Karpas-422 (cell line): Measurements from ENCODE around the gene ABCA2. TPM values are rescaled to one million over a fixed set of nuclear protein-coding genes. Genes with fewer than 3 reads are reported as not detected.

ENCODE experiments used
- DNase-seq: peaks from one replicate; pipeline ENCODE4 v3.0.0-alpha.2; 2015
- H2AFZ ChIP-seq: fragments of 200-600 bp; sonication (generic); 2 replicates; pipeline ENCODE4 v1.6.1; 2014; ENCODE audit warnings: antibody characterized with exemption, low read length, mixed read lengths
- H3K27ac ChIP-seq: fragments of 200-600 bp; sonication (generic); 2 replicates; pipeline ENCODE4 v1.5.1; 2014; ENCODE audit warnings: mild to moderate bottlenecking, low read length, moderate library complexity
- H3K27me3 ChIP-seq: fragments of 200-600 bp; sonication (generic); 2 replicates; pipeline ENCODE4 v1.6.1; 2014; ENCODE audit warnings: low read length, mixed read lengths
- H3K36me3 ChIP-seq: fragments of 200-600 bp; sonication (generic); 2 replicates; pipeline ENCODE4 v1.6.1; 2014; ENCODE audit warnings: low read length, mixed read lengths; ENCODE audit not compliant: insufficient read depth
- H3K4me1 ChIP-seq: fragments of 200-600 bp; sonication (generic); 2 replicates; pipeline ENCODE4 v1.6.1; 2014; ENCODE audit warnings: mild to moderate bottlenecking, low read length, mixed read lengths
- H3K4me2 ChIP-seq: fragments of 200-600 bp; sonication (generic); 2 replicates; pipeline ENCODE4 v1.6.1; 2014; ENCODE audit warnings: low read length, low read depth, mild to moderate bottlenecking; ENCODE audit not compliant: poor library complexity, severe bottlenecking
- H3K4me3 ChIP-seq: fragments of 200-600 bp; sonication (generic); 2 replicates; pipeline ENCODE4 v1.5.1; 2014; ENCODE audit warnings: mild to moderate bottlenecking, antibody characterized with exemption, low read length, mixed read lengths
- H3K79me2 ChIP-seq: fragments of 200-600 bp; sonication (generic); 2 replicates; pipeline ENCODE4 v1.6.1; 2014; ENCODE audit warnings: mild to moderate bottlenecking, low read length, mixed read lengths
- H3K9ac ChIP-seq: fragments of 200-600 bp; sonication (generic); 2 replicates; pipeline ENCODE4 v1.6.0; 2014; ENCODE audit warnings: low read length
- H3K9me2 ChIP-seq: fragments of 200-600 bp; sonication (generic), shearing (Covaris generic); replicated peaks from 2 replicates; pipeline ENCODE4 v1.6.0; 2014; ENCODE audit warnings: mild to moderate bottlenecking, low read length, moderate library complexity; ENCODE audit not compliant: insufficient read depth
- H3K9me3 ChIP-seq: fragments of 300-700, 200-600 bp; sonication (generic); 2 replicates; pipeline ENCODE4 v1.6.1; 2014; ENCODE audit warnings: low read length, mixed read lengths
- H4K20me1 ChIP-seq: fragments of 200-600 bp; sonication (generic); 2 replicates; pipeline ENCODE4 v1.6.1; 2014; ENCODE audit warnings: mild to moderate bottlenecking, antibody characterized with exemption, low read length, low read depth; ENCODE audit not compliant: insufficient read depth
- total RNA-seq: library from RNA; depleted of rRNA; stranded (reverse); fragments of >200 nt; shearing (Covaris generic); gene quantifications from 2 replicates; pipeline ENCODE4 v1.2.3, GENCODE V29; 2014; ENCODE audit warnings: low replicate concordance

ABCA2 gene
- total RNA-seq, 1 experiment from 2014 or later: 2.4 TPM

DNA sequence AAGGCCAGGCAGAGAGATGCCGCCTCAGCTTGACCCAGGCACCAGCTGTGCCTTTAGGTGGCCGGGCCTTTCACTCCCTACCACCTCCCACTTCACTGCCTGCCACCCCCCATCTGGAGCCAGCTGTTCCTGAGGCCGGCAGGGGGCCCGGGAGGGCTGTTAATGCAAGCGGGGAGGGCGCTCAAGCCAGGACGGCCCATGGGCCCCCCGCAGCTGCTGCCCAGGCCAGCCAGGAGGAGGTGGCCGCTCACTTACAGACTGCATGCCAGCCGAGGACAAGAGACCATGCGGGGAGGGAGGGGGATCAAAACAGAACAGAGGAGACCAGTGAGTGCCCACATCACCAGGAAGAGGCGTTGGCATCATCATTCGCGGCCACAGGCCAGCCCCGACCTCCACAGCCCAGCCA lies 4.5 kb downstream of the ABCA2 start:
- Histone ChIP-seq H3K27me3 (no peaks in the 10 kb centered on the region), H3K9me3 (no peaks in the 10 kb centered on the region), H3K4me3 (no peak overlapping the region), H3K4me2 (no peak overlapping the region), H3K4me1 (peaks cover 22% of the 10 kb centered on the region), H3K9ac (no peak overlapping the region), H4K20me1 (no peaks in the 10 kb centered on the region; the same call in 1 of the 2 replicates), H3K9me2 (no peaks in the 10 kb centered on the region), H3K36me3 (no peaks in the 10 kb centered on the region), H2AFZ (no peak overlapping the region), H3K27ac (no peak overlapping the region), H3K79me2 (no peaks in the 10 kb centered on the region)
- no peak for DNase-seq

DNA sequence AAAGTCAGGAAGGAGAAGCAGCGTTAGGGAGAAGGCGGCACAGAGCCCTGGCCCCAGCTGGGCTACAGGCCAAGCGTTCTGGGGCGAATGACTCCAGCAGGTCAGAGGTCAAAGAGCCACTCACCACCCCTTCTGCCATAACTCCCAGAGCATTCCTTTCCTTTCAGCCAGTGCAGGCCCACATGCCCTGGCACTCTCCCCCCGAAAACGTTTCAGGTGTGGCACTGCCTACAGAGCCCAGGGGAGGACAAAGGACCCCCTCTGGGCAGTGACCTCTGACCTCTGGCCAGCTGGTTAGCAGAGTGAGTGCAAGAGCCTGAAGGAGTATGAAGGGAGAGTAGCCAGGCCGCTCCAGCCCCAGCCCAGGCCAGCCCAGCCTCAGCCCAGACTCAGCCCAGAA lies 4.9 kb downstream of the ABCA2 start:
- Histone ChIP-seq H3K9me2 (no peaks in the 10 kb centered on the region), H3K27me3 (no peaks in the 10 kb centered on the region), H3K4me1 (peaks cover 19% of the 10 kb centered on the region), H4K20me1 (no peaks in the 10 kb centered on the region; the same call in 1 of the 2 replicates), H3K4me2 (no peak overlapping the region), H3K27ac (no peak overlapping the region), H3K4me3 (no peak overlapping the region), H3K36me3 (no peaks in the 10 kb centered on the region), H3K9ac (no peak overlapping the region), H2AFZ (no peak overlapping the region), H3K9me3 (no peaks in the 10 kb centered on the region), H3K79me2 (no peaks in the 10 kb centered on the region)
- no peak for DNase-seq

DNA sequence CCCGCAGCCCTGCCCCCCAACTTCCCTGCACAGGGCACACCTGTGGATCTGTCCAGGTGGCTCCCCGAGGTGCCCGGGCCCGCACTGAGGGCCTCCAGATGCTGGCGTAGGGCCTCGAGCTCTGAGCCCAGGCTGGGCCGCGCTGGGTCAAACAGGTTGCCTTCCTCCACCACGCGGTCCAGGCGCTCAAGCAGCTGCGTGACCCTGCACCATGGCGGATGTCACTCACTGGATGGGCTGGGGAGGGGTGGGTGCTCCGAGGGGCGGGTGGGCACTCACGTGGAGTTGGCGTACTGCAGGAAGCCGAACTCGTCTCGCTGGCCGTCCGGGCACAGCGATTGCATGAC lies 5.4 kb downstream of the ABCA2 start:
- H3K9me2 ChIP-seq: no peaks in the 10 kb centered on the region
- no peak overlapping the region for H3K4me3 ChIP-seq
- H3K4me1 ChIP-seq: peaks cover 18% of the 10 kb centered on the region
- no peak overlapping the region for H3K4me2 ChIP-seq
- no peak for DNase-seq
- no peak overlapping the region for H3K27ac ChIP-seq
- no peaks in the 10 kb centered on the region for H3K36me3 ChIP-seq
- no peak overlapping the region for H3K9ac ChIP-seq
- no peaks in the 10 kb centered on the region for H3K79me2 ChIP-seq
- no peak overlapping the region for H2AFZ ChIP-seq
- H3K27me3 ChIP-seq: no peaks in the 10 kb centered on the region
- H4K20me1 ChIP-seq: no peaks in the 10 kb centered on the region; the same call in 1 of the 2 replicates
- H3K9me3 ChIP-seq: no peaks in the 10 kb centered on the region

DNA sequence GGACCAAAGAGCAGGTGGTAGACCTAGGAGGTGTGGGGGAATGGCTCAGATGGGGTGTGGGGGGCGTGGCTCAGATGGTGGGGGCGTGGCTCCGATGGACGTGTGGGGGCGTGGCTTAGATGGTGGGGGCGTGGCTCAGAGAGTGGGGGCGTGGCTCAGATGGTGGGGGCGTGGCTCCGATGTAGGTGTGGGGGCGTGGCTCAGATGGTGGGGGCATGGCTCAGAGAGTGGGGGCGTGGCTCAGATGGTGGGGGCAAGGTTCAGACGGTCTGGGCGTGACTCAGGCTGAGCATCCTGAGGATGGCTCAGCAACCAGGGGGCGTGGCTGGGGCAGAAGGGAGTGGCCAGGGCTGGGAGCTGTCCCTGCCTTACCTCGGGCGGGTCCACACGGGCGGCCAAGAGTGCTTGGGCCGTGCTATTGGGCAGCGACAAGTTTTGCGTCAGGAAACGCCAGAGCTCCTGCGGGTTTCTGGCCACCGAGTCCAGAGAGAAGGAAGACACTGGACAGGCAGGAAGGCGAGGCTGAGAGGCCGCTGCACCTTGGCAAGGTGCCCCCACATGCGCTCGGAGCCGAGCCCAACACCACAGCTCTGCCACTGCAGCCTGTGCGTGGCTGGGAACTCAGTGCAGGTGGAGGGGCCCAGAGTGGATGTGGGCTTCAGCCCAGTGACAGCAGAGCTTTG lies 5.9 kb downstream of the ABCA2 start:
- no peaks in the 10 kb centered on the region; the same call in 1 of the 2 replicates for H4K20me1 ChIP-seq
- H3K4me1 ChIP-seq: peaks cover 14% of the 10 kb centered on the region
- no peak overlapping the region for H3K4me2 ChIP-seq
- no peak overlapping the region for H3K27ac ChIP-seq
- H3K4me3 ChIP-seq: no peak overlapping the region
- no peak overlapping the region for H2AFZ ChIP-seq
- no peaks in the 10 kb centered on the region for H3K9me3 ChIP-seq
- no peaks in the 10 kb centered on the region for H3K27me3 ChIP-seq
- DNase-seq: peak; percentile 96
- no peaks in the 10 kb centered on the region for H3K9me2 ChIP-seq
- no peak overlapping the region for H3K9ac ChIP-seq
- no peaks in the 10 kb centered on the region for H3K79me2 ChIP-seq
- no peaks in the 10 kb centered on the region for H3K36me3 ChIP-seq

DNA sequence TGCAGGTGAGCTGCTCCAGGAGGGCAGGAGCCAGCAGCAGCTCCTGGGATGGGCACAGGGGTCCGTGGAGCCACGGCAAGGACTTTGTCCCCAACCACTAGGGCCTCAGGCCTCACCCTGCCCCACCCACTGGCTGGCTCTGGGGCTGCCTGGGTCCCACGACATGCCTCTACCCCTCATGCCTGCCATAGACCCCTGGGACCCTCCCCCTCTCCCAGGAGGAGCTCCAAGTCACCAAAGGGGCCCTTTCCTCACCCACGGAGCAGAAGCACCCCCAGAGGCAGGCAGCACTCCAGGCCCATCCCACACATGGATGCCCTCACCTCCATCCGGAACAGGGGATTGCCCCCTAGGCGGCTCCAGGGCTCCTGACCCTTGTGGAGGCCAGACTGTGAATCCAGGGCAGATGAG lies 6.5 kb downstream of the ABCA2 start:
- Histone ChIP-seq H3K36me3 (no peaks in the 10 kb centered on the region), H3K9me3 (no peaks in the 10 kb centered on the region), H3K9me2 (no peaks in the 10 kb centered on the region), H3K9ac (no peak overlapping the region), H3K4me1 (peaks cover 14% of the 10 kb centered on the region), H3K79me2 (no peaks in the 10 kb centered on the region), H3K27ac (no peak overlapping the region), H3K4me3 (no peak overlapping the region), H3K27me3 (no peaks in the 10 kb centered on the region), H2AFZ (no peak overlapping the region), H4K20me1 (no peaks in the 10 kb centered on the region), H3K4me2 (no peak overlapping the region)
- no peak for DNase-seq

DNA sequence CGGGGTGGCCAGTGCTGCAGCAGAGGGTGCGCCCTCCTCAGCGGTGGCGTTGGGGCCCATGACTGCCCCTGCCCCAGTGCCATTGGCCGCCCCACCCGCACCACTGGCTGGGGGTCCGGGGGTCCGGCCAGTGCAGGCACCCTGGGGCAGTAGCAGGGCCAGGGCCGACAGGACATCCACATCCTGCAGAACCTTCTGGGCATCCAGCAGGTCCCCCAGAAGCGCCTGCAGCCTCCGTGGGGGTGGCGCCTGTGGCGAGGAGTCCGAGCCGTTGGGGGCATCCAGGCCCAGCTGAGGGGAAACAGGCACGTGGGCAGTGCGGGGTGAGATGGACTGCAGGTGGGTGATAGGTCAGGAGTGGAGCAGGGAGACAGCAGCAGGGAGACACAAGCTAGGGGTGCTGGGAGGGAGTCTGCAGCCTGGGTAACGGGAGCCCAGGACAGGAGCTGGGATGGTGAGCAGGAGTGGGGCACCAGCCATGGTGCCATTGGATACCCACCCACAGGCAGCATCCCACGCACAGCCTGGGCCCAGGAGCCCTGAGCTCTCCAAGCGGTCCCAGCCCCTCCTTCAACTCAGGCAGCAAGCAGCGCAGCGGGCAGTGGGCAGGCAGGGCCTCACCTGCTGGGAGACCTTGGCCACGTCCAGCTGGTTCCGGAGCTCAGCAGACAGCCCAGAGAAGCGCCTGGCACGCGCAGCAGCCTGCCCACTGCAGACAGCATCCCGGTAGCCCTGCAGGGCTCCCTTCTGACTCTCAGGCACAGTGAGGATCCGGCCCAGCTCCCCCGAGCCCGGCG lies 7.1 kb downstream of the ABCA2 start:
- Histone ChIP-seq H4K20me1 (no peaks in the 10 kb centered on the region), H3K4me2 (no peak overlapping the region), H3K9me3 (no peaks in the 10 kb centered on the region), H2AFZ (no peak overlapping the region), H3K4me3 (no peak overlapping the region), H3K9ac (no peak overlapping the region), H3K27ac (no peak overlapping the region), H3K36me3 (no peaks in the 10 kb centered on the region), H3K79me2 (no peaks in the 10 kb centered on the region), H3K4me1 (peaks cover 10% of the 10 kb centered on the region), H3K27me3 (no peaks in the 10 kb centered on the region), H3K9me2 (no peaks in the 10 kb centered on the region)
- no peak for DNase-seq

DNA sequence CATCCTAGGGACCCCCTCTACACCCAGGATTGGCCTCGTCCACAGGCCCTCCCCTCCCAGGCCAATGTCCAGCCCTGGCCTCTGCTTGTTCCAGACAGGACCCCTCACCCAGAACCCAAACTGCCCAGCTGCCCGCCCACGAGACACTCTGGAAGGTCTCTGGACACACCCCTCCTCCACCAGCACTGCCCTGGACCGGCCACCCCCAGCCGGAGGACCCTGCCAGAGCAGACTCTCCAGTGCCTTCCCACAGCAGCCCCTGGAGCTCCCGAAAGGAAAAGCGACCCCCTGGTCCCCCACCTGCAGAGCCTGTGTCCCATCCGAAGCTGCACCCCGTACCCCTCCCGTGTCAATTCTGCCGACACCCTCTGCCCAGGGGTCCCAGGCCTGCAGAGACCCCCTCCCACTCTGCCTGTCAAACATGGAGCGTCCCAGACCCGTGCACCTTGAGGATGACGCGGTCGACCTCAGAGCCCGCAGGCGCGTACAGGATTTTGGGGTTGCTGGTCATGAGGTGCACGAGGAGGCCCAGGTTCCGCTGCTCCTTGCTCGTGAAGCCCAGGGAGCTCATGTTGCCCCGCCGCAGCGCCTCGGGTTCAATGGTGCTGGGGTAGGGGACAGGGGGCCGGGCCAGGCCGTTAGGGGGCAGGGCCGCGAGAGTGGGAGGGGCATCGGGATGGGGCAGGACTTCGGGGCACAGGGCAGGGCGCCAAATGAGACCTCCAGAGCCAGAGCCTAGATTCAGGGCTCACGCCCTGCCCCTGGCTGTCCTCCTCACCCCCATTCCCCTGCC lies 8.0 kb downstream of the ABCA2 start:
- no peak for DNase-seq
- Histone ChIP-seq H3K9ac (no peak overlapping the region), H3K27ac (no peak overlapping the region), H3K9me3 (no peaks in the 10 kb centered on the region), H3K79me2 (no peaks in the 10 kb centered on the region), H3K36me3 (no peaks in the 10 kb centered on the region), H3K27me3 (no peaks in the 10 kb centered on the region), H3K4me2 (no peak overlapping the region), H3K4me3 (no peak overlapping the region), H4K20me1 (no peaks in the 10 kb centered on the region), H2AFZ (no peak overlapping the region), H3K4me1 (peaks cover 1% of the 10 kb centered on the region), H3K9me2 (no peaks in the 10 kb centered on the region)
